ENCODE measurements around the gene SMOC2.

SMOC2 gene

GRCh38 chr6:168527451-168528210 is 86.6 kb downstream of the SMOC2 start:
- Histone ChIP-seq H3K79me1 (ENCODE audit: low read length) (no peaks in the 10 kb centered on the region), H3K27me3 (ENCODE audit: insufficient read depth, low read length, poor library complexity) (no peaks in the 10 kb centered on the region), H3K27ac (ENCODE audit: low read depth, low read length) (no peak overlapping the region), H3K4ac (ENCODE audit: low read depth, low read length) (no peak overlapping the region), H3K9ac (ENCODE audit: low read length) (no peak overlapping the region), H3K36me3 (ENCODE audit: control insufficient read depth, insufficient read depth, low read length) (no peaks in the 10 kb centered on the region), H3K56ac (ENCODE audit: low read length) (no peak overlapping the region), H3K23ac (ENCODE audit: low read length) (no peak overlapping the region), H3K4me1 (ENCODE audit: control insufficient read depth, low read depth, low read length) (no peaks in the 10 kb centered on the region), H2BK5ac (ENCODE audit: low read length) (no peak overlapping the region), H4K5ac (ENCODE audit: low read length) (no peak overlapping the region), H4K8ac (ENCODE audit: low read depth, low read length) (no peak overlapping the region), H3K79me2 (ENCODE audit: control insufficient read depth, insufficient read depth, low read length) (no peaks in the 10 kb centered on the region), H3K18ac (ENCODE audit: low read length) (no peak overlapping the region), H2AK5ac (ENCODE audit: low read length) (no peak overlapping the region), H3K4me3 (ENCODE audit: low read length) (no peak overlapping the region), H2BK15ac (replicated peaks; ENCODE audit: low read depth) (no peak overlapping the region), H3K4me2 (ENCODE audit: low read length) (no peak overlapping the region), H2BK120ac (ENCODE audit: low read depth, low read length) (no peak overlapping the region)
- no CpG with 5 or more reads among the region's 25 CpGs for WGBS (ENCODE audit: extremely low coverage, insufficient coverage, low lambda C conversion rate)
- DNase-seq: no peak

GRCh38 chr6:168528474-168529095 is 87.6 kb downstream of the SMOC2 start:
- Histone ChIP-seq H3K79me2 (ENCODE audit: control insufficient read depth, insufficient read depth, low read length) (no peaks in the 10 kb centered on the region), H3K27me3 (ENCODE audit: insufficient read depth, low read length, poor library complexity) (no peaks in the 10 kb centered on the region), H2BK15ac (replicated peaks; ENCODE audit: low read depth) (no peak overlapping the region), H3K4me1 (ENCODE audit: control insufficient read depth, low read depth, low read length) (no peaks in the 10 kb centered on the region), H3K18ac (ENCODE audit: low read length) (no peak overlapping the region), H4K5ac (ENCODE audit: low read length) (no peak overlapping the region), H3K4me3 (ENCODE audit: low read length) (no peak overlapping the region), H3K56ac (ENCODE audit: low read length) (no peak overlapping the region), H3K23ac (ENCODE audit: low read length) (no peak overlapping the region), H3K79me1 (ENCODE audit: low read length) (no peaks in the 10 kb centered on the region), H2BK5ac (ENCODE audit: low read length) (no peak overlapping the region), H3K27ac (ENCODE audit: low read depth, low read length) (no peak overlapping the region), H3K4me2 (ENCODE audit: low read length) (no peak overlapping the region), H3K4ac (ENCODE audit: low read depth, low read length) (no peak overlapping the region), H2AK5ac (ENCODE audit: low read length) (no peak overlapping the region), H2BK120ac (ENCODE audit: low read depth, low read length) (no peak overlapping the region), H4K8ac (ENCODE audit: low read depth, low read length) (no peak overlapping the region), H3K9ac (ENCODE audit: low read length) (no peak overlapping the region), H3K36me3 (ENCODE audit: control insufficient read depth, insufficient read depth, low read length) (no peaks in the 10 kb centered on the region)
- DNase-seq: no peak
- no CpG with 5 or more reads among the region's 3 CpGs for WGBS (ENCODE audit: extremely low coverage, insufficient coverage, low lambda C conversion rate)

GRCh38 chr6:168529214-168529613 is 88.2 kb downstream of the SMOC2 start:
- H3K56ac ChIP-seq (ENCODE audit: low read length): no peak overlapping the region
- H3K27ac ChIP-seq (ENCODE audit: low read depth, low read length): no peak overlapping the region

GRCh38 chr6:168530653-168531071 is 89.7 kb downstream of the SMOC2 start:
- no peak overlapping the region for H3K56ac ChIP-seq (ENCODE audit: low read length)
- no peak overlapping the region for H3K4ac ChIP-seq (ENCODE audit: low read depth, low read length)
- H4K8ac ChIP-seq (ENCODE audit: low read depth, low read length): no peak overlapping the region
- H3K18ac ChIP-seq (ENCODE audit: low read length): no peak overlapping the region
- H3K79me1 ChIP-seq (ENCODE audit: low read length): no peaks in the 10 kb centered on the region
- H3K79me2 ChIP-seq (ENCODE audit: control insufficient read depth, insufficient read depth, low read length): no peaks in the 10 kb centered on the region
- H4K5ac ChIP-seq (ENCODE audit: low read length): no peak overlapping the region
- H3K23ac ChIP-seq (ENCODE audit: low read length): no peak overlapping the region
- H2BK120ac ChIP-seq (ENCODE audit: low read depth, low read length): no peak overlapping the region
- H3K27me3 ChIP-seq (ENCODE audit: insufficient read depth, low read length, poor library complexity): no peaks in the 10 kb centered on the region
- DNase-seq: no peak
- no peak overlapping the region for H3K4me3 ChIP-seq (ENCODE audit: low read length)
- H2BK15ac ChIP-seq (replicated peaks; ENCODE audit: low read depth): no peak overlapping the region
- H2AK5ac ChIP-seq (ENCODE audit: low read length): no peak overlapping the region
- WGBS (ENCODE audit: extremely low coverage, insufficient coverage, low lambda C conversion rate): no CpG with 5 or more reads among the region's 12 CpGs
- no peaks in the 10 kb centered on the region for H3K36me3 ChIP-seq (ENCODE audit: control insufficient read depth, insufficient read depth, low read length)
- no peak overlapping the region for H3K4me2 ChIP-seq (ENCODE audit: low read length)
- no peak overlapping the region for H2BK5ac ChIP-seq (ENCODE audit: low read length)
- no peaks in the 10 kb centered on the region for H3K4me1 ChIP-seq (ENCODE audit: control insufficient read depth, low read depth, low read length)
- no peak overlapping the region for H3K27ac ChIP-seq (ENCODE audit: low read depth, low read length)
- no peak overlapping the region for H3K9ac ChIP-seq (ENCODE audit: low read length)

More at GRCh38 chr6:168529214-168529613, 88.2 kb downstream of the SMOC2 start:
- no peaks in the 10 kb centered on the region for H3K27me3 ChIP-seq (ENCODE audit: insufficient read depth, low read length, poor library complexity)
- H2BK120ac ChIP-seq (ENCODE audit: low read depth, low read length): no peak overlapping the region
- H3K4ac ChIP-seq (ENCODE audit: low read depth, low read length): no peak overlapping the region
- H2BK15ac ChIP-seq (replicated peaks; ENCODE audit: low read depth): no peak overlapping the region
- no peak overlapping the region for H4K8ac ChIP-seq (ENCODE audit: low read depth, low read length)
- H2AK5ac ChIP-seq (ENCODE audit: low read length): no peak overlapping the region
- DNase-seq: no peak
- no peak overlapping the region for H2BK5ac ChIP-seq (ENCODE audit: low read length)
- no peaks in the 10 kb centered on the region for H3K79me2 ChIP-seq (ENCODE audit: control insufficient read depth, insufficient read depth, low read length)
- no peaks in the 10 kb centered on the region for H3K36me3 ChIP-seq (ENCODE audit: control insufficient read depth, insufficient read depth, low read length)
- no peak overlapping the region for H3K23ac ChIP-seq (ENCODE audit: low read length)
- no peaks in the 10 kb centered on the region for H3K4me1 ChIP-seq (ENCODE audit: control insufficient read depth, low read depth, low read length)
- H4K5ac ChIP-seq (ENCODE audit: low read length): no peak overlapping the region
- no peak overlapping the region for H3K9ac ChIP-seq (ENCODE audit: low read length)
- no peak overlapping the region for H3K4me3 ChIP-seq (ENCODE audit: low read length)
- no CpG with 5 or more reads among the region's 18 CpGs for WGBS (ENCODE audit: extremely low coverage, insufficient coverage, low lambda C conversion rate)
- H3K4me2 ChIP-seq (ENCODE audit: low read length): no peak overlapping the region
- no peak overlapping the region for H3K18ac ChIP-seq (ENCODE audit: low read length)
- H3K79me1 ChIP-seq (ENCODE audit: low read length): no peaks in the 10 kb centered on the region

GRCh38 chr6:168532070-168532469 is 91.1 kb downstream of the SMOC2 start:
- no peak overlapping the region for H3K4me3 ChIP-seq (ENCODE audit: low read length)
- H2BK120ac ChIP-seq (ENCODE audit: low read depth, low read length): no peak overlapping the region
- H3K79me1 ChIP-seq (ENCODE audit: low read length): no peaks in the 10 kb centered on the region
- H3K27ac ChIP-seq (ENCODE audit: low read depth, low read length): no peak overlapping the region
- no peaks in the 10 kb centered on the region for H3K27me3 ChIP-seq (ENCODE audit: insufficient read depth, low read length, poor library complexity)
- no peak overlapping the region for H2BK15ac ChIP-seq (replicated peaks; ENCODE audit: low read depth)
- no peaks in the 10 kb centered on the region for H3K79me2 ChIP-seq (ENCODE audit: control insufficient read depth, insufficient read depth, low read length)
- no peak overlapping the region for H3K4ac ChIP-seq (ENCODE audit: low read depth, low read length)
- H4K8ac ChIP-seq (ENCODE audit: low read depth, low read length): no peak overlapping the region
- no peak overlapping the region for H3K18ac ChIP-seq (ENCODE audit: low read length)
- H3K36me3 ChIP-seq (ENCODE audit: control insufficient read depth, insufficient read depth, low read length): no peaks in the 10 kb centered on the region
- no peaks in the 10 kb centered on the region for H3K4me1 ChIP-seq (ENCODE audit: control insufficient read depth, low read depth, low read length)
- no peak for DNase-seq
- no peak overlapping the region for H2BK5ac ChIP-seq (ENCODE audit: low read length)
- H3K23ac ChIP-seq (ENCODE audit: low read length): no peak overlapping the region
- no peak overlapping the region for H3K4me2 ChIP-seq (ENCODE audit: low read length)
- no peak overlapping the region for H2AK5ac ChIP-seq (ENCODE audit: low read length)
- WGBS (ENCODE audit: extremely low coverage, insufficient coverage, low lambda C conversion rate): no CpG with 5 or more reads among the region's 5 CpGs
- no peak overlapping the region for H4K5ac ChIP-seq (ENCODE audit: low read length)
- no peak overlapping the region for H3K56ac ChIP-seq (ENCODE audit: low read length)
- no peak overlapping the region for H3K9ac ChIP-seq (ENCODE audit: low read length)

All from mesendoderm (in vitro differentiated cells).